Measurements from ENCODE around the gene SLC43A2.

- TF ChIP-seq, protein P1, sequence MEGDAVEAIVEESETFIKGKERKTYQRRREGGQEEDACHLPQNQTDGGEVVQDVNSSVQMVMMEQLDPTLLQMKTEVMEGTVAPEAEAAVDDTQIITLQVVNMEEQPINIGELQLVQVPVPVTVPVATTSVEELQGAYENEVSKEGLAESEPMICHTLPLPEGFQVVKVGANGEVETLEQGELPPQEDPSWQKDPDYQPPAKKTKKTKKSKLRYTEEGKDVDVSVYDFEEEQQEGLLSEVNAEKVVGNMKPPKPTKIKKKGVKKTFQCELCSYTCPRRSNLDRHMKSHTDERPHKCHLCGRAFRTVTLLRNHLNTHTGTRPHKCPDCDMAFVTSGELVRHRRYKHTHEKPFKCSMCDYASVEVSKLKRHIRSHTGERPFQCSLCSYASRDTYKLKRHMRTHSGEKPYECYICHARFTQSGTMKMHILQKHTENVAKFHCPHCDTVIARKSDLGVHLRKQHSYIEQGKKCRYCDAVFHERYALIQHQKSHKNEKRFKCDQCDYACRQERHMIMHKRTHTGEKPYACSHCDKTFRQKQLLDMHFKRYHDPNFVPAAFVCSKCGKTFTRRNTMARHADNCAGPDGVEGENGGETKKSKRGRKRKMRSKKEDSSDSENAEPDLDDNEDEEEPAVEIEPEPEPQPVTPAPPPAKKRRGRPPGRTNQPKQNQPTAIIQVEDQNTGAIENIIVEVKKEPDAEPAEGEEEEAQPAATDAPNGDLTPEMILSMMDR (IDR thresholded peaks at IDR 0.05): no peak
- TF ChIP-seq POLR2A (IDR thresholded peaks at IDR 0.05): no peak
These were observed 80.6 kb downstream of the SLC43A2 start for GRCh38 chr17:1548032-1548431.
